ENCODE data around the gene USP36. TPM values are rescaled to one million over a fixed set of nuclear protein-coding genes. Genes with fewer than 3 reads are reported as not detected.

USP36 gene
- polyA plus RNA-seq, 3 donors: 4.4 to 30.0 (median 6.1) TPM

GRCh38 chr17:78826836-78827509 lies 13.6 kb downstream of the USP36 start:
- no peak for TF ChIP-seq CTCF (IDR thresholded peaks at IDR 0.05)
- no peak overlapping the region for H2AFZ ChIP-seq (ENCODE audit: insufficient read depth, low read depth, low read length, poor library complexity, severe bottlenecking)
- peaks cover 33% of the 10 kb centered on the region for H4K20me1 ChIP-seq (ENCODE audit: insufficient read depth, low read length)
- peaks cover 57 to 83% of the 10 kb centered on the region in 2 donors for H3K36me3 ChIP-seq (replicated peaks in 1 of 2; ENCODE audit: control insufficient read depth in 1 of 2, insufficient read depth in 2 of 2, low read length in 2 of 2)
- Mint-ChIP-seq H3K4me1 (peaks cover 37% of the 10 kb centered on the region), H3K27me3 (ENCODE audit: low read depth in 3 of 3) (peaks cover 0 to 2% (median 0%) of the 10 kb centered on the region in 3 donors), H3K36me3 (peaks cover 82 to 91% of the 10 kb centered on the region in 2 donors), H3K27ac (peak overlapping the region; percentile 88 to 95 (median 91)), H3K4me3 (peak overlapping the region; percentile 34 to 61), H3K9me3 (peaks cover 0 to 2% (median 0%) of the 10 kb centered on the region in 7 donors)
- WGBS (ENCODE audit: insufficient coverage): 56% methylated on average over 15 of the region's 21 CpGs
- H3K79me2 ChIP-seq (ENCODE audit: insufficient read depth, low read length): peaks cover 9% of the 10 kb centered on the region
- intact Hi-C loops (cut with micrococcal nuclease): no loop called here
- H3K9ac ChIP-seq (ENCODE audit: insufficient read depth, low read length, poor library complexity, severe bottlenecking): no peak overlapping the region
- no peaks in the 10 kb centered on the region for H3K27me3 ChIP-seq (ENCODE audit: control insufficient read depth in 2 of 2, insufficient read depth in 2 of 2, low read length in 2 of 2)
- peak; percentile 66 to 85 (median 85) for DNase-seq
- H3K27ac ChIP-seq (ENCODE audit: low read depth in 1 of 2, low read length in 2 of 2): peak overlapping the region; percentile 75 to 86
- H3K4me1 ChIP-seq (ENCODE audit: control insufficient read depth in 1 of 2, insufficient read depth in 2 of 2, low read length in 2 of 2): peaks cover 30 to 34% of the 10 kb centered on the region in 2 donors
- H3K4me2 ChIP-seq (replicated peaks; ENCODE audit: extremely low read depth, low read length, poor library complexity, severe bottlenecking): peak overlapping the region; percentile 46
- no peaks in the 10 kb centered on the region for H3K9me3 ChIP-seq (replicated peaks in 1 of 2; ENCODE audit: control insufficient read depth in 1 of 2, insufficient read depth in 1 of 2, low read length in 2 of 2)
- peak overlapping the region in 1 of 3 experiments; percentile 20 for H3K4me3 ChIP-seq (replicated peaks in 1 of 3; ENCODE audit: low read depth in 2 of 3, low read length in 3 of 3)

GRCh38 chr17:78826421-78826820 lies 14.2 kb downstream of the USP36 start:
- Histone ChIP-seq H3K79me2 (ENCODE audit: insufficient read depth, low read length) (peaks cover 7% of the 10 kb centered on the region), H3K9ac (ENCODE audit: insufficient read depth, low read length, poor library complexity, severe bottlenecking) (no peak overlapping the region), H2AFZ (ENCODE audit: insufficient read depth, low read depth, low read length, poor library complexity, severe bottlenecking) (no peak overlapping the region), H3K4me3 (replicated peaks in 1 of 3; ENCODE audit: low read depth in 2 of 3, low read length in 3 of 3) (peak overlapping the region in 1 of 3 experiments; percentile 20), H3K4me1 (ENCODE audit: control insufficient read depth in 1 of 2, insufficient read depth in 2 of 2, low read length in 2 of 2) (peaks cover 30 to 34% of the 10 kb centered on the region in 2 donors), H3K36me3 (replicated peaks in 1 of 2; ENCODE audit: control insufficient read depth in 1 of 2, insufficient read depth in 2 of 2, low read length in 2 of 2) (peaks cover 56 to 83% of the 10 kb centered on the region in 2 donors), H3K4me2 (replicated peaks; ENCODE audit: extremely low read depth, low read length, poor library complexity, severe bottlenecking) (peak overlapping the region; percentile 46), H3K27ac (ENCODE audit: low read depth in 1 of 2, low read length in 2 of 2) (peak overlapping the region; percentile 75 to 86), H3K27me3 (ENCODE audit: control insufficient read depth in 2 of 2, insufficient read depth in 2 of 2, low read length in 2 of 2) (no peaks in the 10 kb centered on the region), H4K20me1 (ENCODE audit: insufficient read depth, low read length) (peaks cover 33% of the 10 kb centered on the region), H3K9me3 (replicated peaks in 1 of 2; ENCODE audit: control insufficient read depth in 1 of 2, insufficient read depth in 1 of 2, low read length in 2 of 2) (no peaks in the 10 kb centered on the region)
- peak; percentile 60 to 84 (median 76) for DNase-seq
- WGBS (ENCODE audit: insufficient coverage): 29% methylated on average over 2 of the region's 5 CpGs
- Mint-ChIP-seq H3K27me3 (ENCODE audit: low read depth in 3 of 3) (peaks cover 0 to 2% (median 0%) of the 10 kb centered on the region in 3 donors), H3K36me3 (peaks cover 81 to 91% of the 10 kb centered on the region in 2 donors), H3K27ac (peak overlapping the region; percentile 89 to 95 (median 91)), H3K4me1 (peaks cover 37% of the 10 kb centered on the region), H3K4me3 (peak overlapping the region; percentile 34 to 36), H3K9me3 (peaks cover 0 to 2% (median 0%) of the 10 kb centered on the region in 7 donors)
- intact Hi-C loops (cut with micrococcal nuclease): no loop called here
- TF ChIP-seq CTCF (IDR thresholded peaks at IDR 0.05): no peak

Measured in CD14-positive monocyte (primary cell).